MCF 10A (cell line): ENCODE measurements around the gene UMODL1. TPM values are rescaled to one million over a fixed set of nuclear protein-coding genes. Genes with fewer than 3 reads are reported as not detected.

Experiments
- BruUV-seq: library from RNA; stranded (reverse); fragments of 400-500 nt; replicated peaks from 2 replicates; lab custom pipeline; 2021; lab: Mats Ljungman, UMichigan
- CTCF ChIA-PET: fragments of 300-600 bp; sonication (Branson Sonifier 250); formaldehyde crosslinking; extraction: SDS; loops from one replicate; lab custom pipeline; 2021; ENCODE audit warnings: antibody characterized with exemption, inconsistent platforms; lab: Yijun Ruan, JAX
- POLR2A ChIA-PET: fragments of 300-600, 350-650 bp; sonication (Branson Sonifier 250); formaldehyde crosslinking; extraction: SDS; loops from one replicate; lab custom pipeline; 2020; ENCODE audit warnings: antibody characterized with exemption, inconsistent platforms; lab: Yijun Ruan, JAX
- DNase-seq: peaks from one replicate; pipeline ENCODE4 v3.0.0-alpha.2; 2018; ENCODE audit not compliant: unreplicated experiment
- H3K27ac Mint-ChIP-seq: one replicate; pipeline ENCODE4 v1.8.0; 2022; ENCODE audit warnings: mild to moderate bottlenecking, low read depth, mixed read lengths; ENCODE audit not compliant: unreplicated experiment
- H3K27me3 Mint-ChIP-seq: one replicate; pipeline ENCODE4 v1.8.0; 2022; ENCODE audit warnings: mixed read lengths; ENCODE audit not compliant: insufficient read depth, unreplicated experiment
- H3K36me3 Mint-ChIP-seq: one replicate; pipeline ENCODE4 v1.8.0; 2022; ENCODE audit warnings: mild to moderate bottlenecking, moderate library complexity, mixed read lengths; ENCODE audit not compliant: insufficient read depth, unreplicated experiment
- H3K4me1 Mint-ChIP-seq: one replicate; pipeline ENCODE4 v1.8.0; 2022; ENCODE audit warnings: mixed read lengths; ENCODE audit not compliant: insufficient read depth, unreplicated experiment
- H3K4me3 Mint-ChIP-seq: one replicate; pipeline ENCODE4 v1.8.0; 2022; ENCODE audit warnings: mild to moderate bottlenecking, moderate library complexity, mixed read lengths; ENCODE audit not compliant: unreplicated experiment
- H3K9me3 Mint-ChIP-seq: one replicate; pipeline ENCODE4 v1.8.0; 2022; ENCODE audit warnings: mixed read lengths; ENCODE audit not compliant: unreplicated experiment
- intact Hi-C: fragments of 100-400 bp; cut with micrococcal nuclease; formaldehyde crosslinking; loops from 2 replicates; pipeline ENCODE4 v1.14.1; 2022
- total RNA-seq: library from RNA; stranded (reverse); gene quantifications from 2 replicates; pipeline ENCODE4 v1.2.3, GENCODE V29; 2022
- TF ChIP-seq, protein P1 (sequence below): fragments of 200-600 bp; IDR thresholded peaks from one replicate; pipeline ENCODE4 v1.8.0; 2022; ENCODE audit warnings: antibody characterized with exemption, mild to moderate bottlenecking; ENCODE audit not compliant: unreplicated experiment

The UMODL1 gene
- total RNA-seq, 1 experiment from 2014 or later, result not detected

DNA sequence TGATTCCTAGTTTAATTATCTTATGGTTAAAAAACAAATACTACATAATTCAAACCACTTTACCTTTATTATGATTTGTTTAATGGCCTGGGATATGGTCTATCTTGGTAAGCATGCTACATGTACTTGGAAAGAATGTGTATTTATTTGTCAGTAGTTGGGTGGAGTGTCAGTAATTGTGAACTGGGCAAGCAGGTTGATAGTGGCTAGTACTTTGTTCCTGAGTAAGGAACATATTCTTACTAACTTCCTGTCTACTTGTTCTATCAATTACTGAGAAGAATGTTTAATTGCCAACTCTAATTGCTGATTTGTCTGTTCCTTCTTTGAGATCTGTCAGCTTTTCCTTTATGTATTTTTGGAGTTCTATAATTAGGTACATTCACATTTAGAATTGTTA lies 98.6 kb downstream of the UMODL1 start:
- intact Hi-C loops, result loop anchor here (2.0 to 5.0 kb wide), 3 partner anchors 29 to 283 kb away; no protein-coding TSS in a partner anchor
- TF ChIP-seq, protein P1, sequence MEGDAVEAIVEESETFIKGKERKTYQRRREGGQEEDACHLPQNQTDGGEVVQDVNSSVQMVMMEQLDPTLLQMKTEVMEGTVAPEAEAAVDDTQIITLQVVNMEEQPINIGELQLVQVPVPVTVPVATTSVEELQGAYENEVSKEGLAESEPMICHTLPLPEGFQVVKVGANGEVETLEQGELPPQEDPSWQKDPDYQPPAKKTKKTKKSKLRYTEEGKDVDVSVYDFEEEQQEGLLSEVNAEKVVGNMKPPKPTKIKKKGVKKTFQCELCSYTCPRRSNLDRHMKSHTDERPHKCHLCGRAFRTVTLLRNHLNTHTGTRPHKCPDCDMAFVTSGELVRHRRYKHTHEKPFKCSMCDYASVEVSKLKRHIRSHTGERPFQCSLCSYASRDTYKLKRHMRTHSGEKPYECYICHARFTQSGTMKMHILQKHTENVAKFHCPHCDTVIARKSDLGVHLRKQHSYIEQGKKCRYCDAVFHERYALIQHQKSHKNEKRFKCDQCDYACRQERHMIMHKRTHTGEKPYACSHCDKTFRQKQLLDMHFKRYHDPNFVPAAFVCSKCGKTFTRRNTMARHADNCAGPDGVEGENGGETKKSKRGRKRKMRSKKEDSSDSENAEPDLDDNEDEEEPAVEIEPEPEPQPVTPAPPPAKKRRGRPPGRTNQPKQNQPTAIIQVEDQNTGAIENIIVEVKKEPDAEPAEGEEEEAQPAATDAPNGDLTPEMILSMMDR, result no peak
- H3K9me3 Mint-ChIP-seq, result no peaks in the 10 kb centered on the region
- no TSS peak for BruUV-seq
- DNase-seq, result no peak
- H3K4me3 Mint-ChIP-seq, result no peak overlapping the region
- CTCF ChIA-PET, result interaction anchor here (1.9 kb wide), 1 partner anchor 89 kb away, joined by 6 read pairs; no protein-coding TSS in a partner anchor
- H3K27me3 Mint-ChIP-seq, result no peaks in the 10 kb centered on the region
- H3K4me1 Mint-ChIP-seq, result peaks cover 23% of the 10 kb centered on the region
- POLR2A ChIA-PET, result interaction anchor here (0.6 to 1.8 kb wide), 7 partner anchors 12 to 72 kb away, joined by 3 to 10 read pairs (median 4); no protein-coding TSS in a partner anchor
- no peaks in the 10 kb centered on the region for H3K36me3 Mint-ChIP-seq
- H3K27ac Mint-ChIP-seq, result peak overlapping the region; percentile 90

DNA sequence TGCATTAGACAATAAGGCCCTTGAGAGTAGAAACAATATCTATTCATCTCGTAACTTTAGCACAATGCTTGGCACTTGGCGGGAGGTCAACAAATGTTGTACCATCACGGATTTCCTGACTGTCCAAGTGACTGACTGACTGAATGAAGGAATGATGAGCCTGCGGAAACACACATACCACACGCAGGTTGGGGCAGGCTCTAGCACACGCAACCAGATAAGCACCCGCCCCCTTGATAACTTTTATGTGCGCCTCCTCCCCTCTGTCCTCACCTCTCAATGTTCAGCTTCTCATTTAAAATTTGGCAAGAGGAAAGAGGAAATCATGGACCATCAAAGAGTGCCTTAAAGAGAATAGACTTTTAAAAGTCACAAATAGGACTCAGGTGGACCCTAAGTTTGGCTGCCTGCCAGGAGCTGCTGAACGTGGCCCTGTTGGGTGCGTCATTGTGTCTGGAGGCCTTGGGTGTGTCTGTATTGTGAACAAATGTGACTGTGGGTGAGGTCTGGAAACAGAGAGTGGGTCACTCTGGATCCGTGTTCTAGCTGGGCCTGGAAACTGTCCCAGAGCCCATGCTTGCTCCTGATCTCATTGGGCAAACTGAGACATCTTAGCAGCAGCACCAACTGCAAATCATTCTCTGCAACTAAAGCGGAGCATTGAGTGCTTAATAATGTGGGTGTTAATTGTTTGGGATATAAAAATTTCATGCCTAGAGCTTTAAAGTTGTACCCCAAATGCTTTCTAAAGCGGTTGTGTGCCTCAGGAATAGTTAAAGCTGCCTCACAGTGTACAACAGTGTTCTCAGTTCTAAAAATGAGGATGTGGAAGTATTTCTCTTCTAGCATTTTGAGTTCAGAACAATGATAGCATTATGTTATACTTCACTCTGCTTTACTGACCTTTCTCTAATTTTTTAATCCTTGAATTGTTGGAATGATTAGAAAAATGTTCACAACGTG lies 100.3 kb downstream of the UMODL1 start:
- Mint-ChIP-seq H3K27me3 (no peaks in the 10 kb centered on the region), H3K36me3 (no peaks in the 10 kb centered on the region), H3K4me3 (peak overlapping the region; percentile 33), H3K27ac (peak overlapping the region; percentile 90), H3K9me3 (no peaks in the 10 kb centered on the region), H3K4me1 (peaks cover 23% of the 10 kb centered on the region)
- ChIA-PET POLR2A (interaction anchor here (0.8 to 2.1 kb wide), 17 partner anchors 11 to 87 kb away, joined by 3 to 42 read pairs (median 6); partner anchors contain the start of gene ABCG1), CTCF (interaction anchor here (0.6 to 1.6 kb wide), 5 partner anchors 14 to 87 kb away, joined by 3 to 6 read pairs (median 3); no protein-coding TSS in a partner anchor)
- intact Hi-C loops, result loop anchor here (1.0 to 2.0 kb wide), 3 partner anchors 27 to 57 kb away; no protein-coding TSS in a partner anchor
- TSS peak; percentile 92 for BruUV-seq
- TF ChIP-seq, protein P1, result no peak
- DNase-seq, result peak; percentile 88

DNA sequence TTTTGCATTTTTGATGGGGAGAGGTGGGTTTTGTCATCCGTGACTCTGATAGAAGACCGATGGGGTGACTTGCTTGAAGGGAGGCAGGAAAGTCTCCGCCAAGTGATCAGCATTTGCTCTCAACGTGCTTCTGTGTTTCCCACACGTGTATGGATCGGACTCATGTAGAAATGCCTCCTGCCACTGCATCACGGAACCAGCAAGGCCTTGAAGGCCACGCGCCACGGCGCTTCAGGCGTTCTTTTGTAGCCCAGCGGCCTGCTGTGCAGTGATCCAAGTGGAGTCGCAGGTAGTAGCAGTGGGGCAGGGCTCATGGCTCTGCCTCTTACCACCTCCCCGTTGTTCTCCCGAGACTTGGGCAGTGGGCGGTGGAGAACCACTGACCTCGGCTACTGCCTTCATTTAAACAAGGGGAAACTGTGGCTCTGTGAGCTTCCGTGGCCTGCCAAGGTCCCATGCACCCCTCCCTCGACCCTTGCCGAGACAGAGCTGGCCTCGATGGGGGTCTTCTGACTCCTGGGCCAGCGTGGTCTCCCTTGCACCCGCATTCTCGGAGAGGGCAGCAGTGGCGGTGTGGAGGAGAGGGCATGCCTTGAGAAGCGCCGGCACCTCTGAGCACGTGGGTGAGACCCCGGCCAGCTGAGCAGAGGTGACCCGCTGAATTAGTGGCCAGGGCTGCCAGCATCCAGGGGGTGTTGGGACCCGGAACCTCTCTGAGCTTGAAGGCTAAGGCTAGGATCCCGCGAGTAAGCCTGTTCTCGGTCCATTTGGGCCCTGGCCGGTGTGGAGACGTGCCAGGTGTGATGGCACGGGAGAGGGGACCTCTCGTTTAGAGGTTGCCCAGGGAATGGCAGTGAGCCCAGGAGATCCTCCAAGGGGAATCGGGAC lies 101.7 kb downstream of the UMODL1 start:
- ChIA-PET POLR2A (interaction anchor here (0.5 to 2.1 kb wide), 6 partner anchors 9 to 104 kb away, joined by 4 to 42 read pairs (median 11); partner anchors contain the start of gene ABCG1), CTCF (interaction anchor here (0.5 to 2.0 kb wide), 6 partner anchors 20 to 560 kb away, joined by 3 to 6 read pairs (median 3); no protein-coding TSS in a partner anchor)
- Mint-ChIP-seq H3K27me3 (no peaks in the 10 kb centered on the region), H3K4me3 (no peak overlapping the region), H3K36me3 (no peaks in the 10 kb centered on the region), H3K27ac (peak overlapping the region; percentile 90), H3K9me3 (no peaks in the 10 kb centered on the region), H3K4me1 (peaks cover 23% of the 10 kb centered on the region)
- intact Hi-C loops, result no loop called here
- DNase-seq, result no peak
- no TSS peak for BruUV-seq
- TF ChIP-seq, protein P1, result no peak
